HG03135 (cell line): ENCODE results near the gene CLCF1.

Experiments
- ATAC-seq: cut with Tn5 transposase; IDR thresholded peaks from one replicate; pipeline ENCODE4 v1.9.1; 2021; ENCODE audit warnings: mild to moderate bottlenecking, moderate library complexity; ENCODE audit not compliant: unreplicated experiment

The CLCF1 gene

GRCh38 chr11:67396587-67397389 lies 23.4 kb upstream of the CLCF1 start:
- ATAC-seq: no peak

GRCh38 chr11:67396259-67396581 lies 22.8 kb upstream of the CLCF1 start:
- no peak for ATAC-seq

- no peak for ATAC-seq
Observed at GRCh38 chr11:67395555-67396258, 22.3 kb upstream of the CLCF1 start.

- ATAC-seq: no peak
Observed at GRCh38 chr11:67393990-67394389, 20.6 kb upstream of the CLCF1 start.

GRCh38 chr11:67393437-67393836 lies 20.0 kb upstream of the CLCF1 start:
- no peak for ATAC-seq

- peak; percentile 16 for ATAC-seq
Observed at GRCh38 chr11:67392183-67392715, 18.9 kb upstream of the CLCF1 start.

GRCh38 chr11:67391304-67392182 lies 18.1 kb upstream of the CLCF1 start, which contains the start of gene RAD9A:
Gene RAD9A, plus strand, starts transcription at chr11:67391986. Its CDS starts 59 bp downstream, at chr11:67392045.
- ATAC-seq: peak; percentile 44

- ATAC-seq: no peak
Observed at GRCh38 chr11:67390947-67391303, 17.5 kb upstream of the CLCF1 start.

GRCh38 chr11:67389477-67389876 lies 16.1 kb upstream of the CLCF1 start:
- ATAC-seq: no peak

- ATAC-seq: no peak
Observed at GRCh38 chr11:67387518-67387917, 14.1 kb upstream of the CLCF1 start.

- ATAC-seq: no peak
Observed at GRCh38 chr11:67387069-67387468, 13.7 kb upstream of the CLCF1 start.

- no peak for ATAC-seq
Observed at GRCh38 chr11:67384851-67385366, 11.5 kb upstream of the CLCF1 start.

- no peak for ATAC-seq
Observed at GRCh38 chr11:67382276-67383136, 9.1 kb upstream of the CLCF1 start.

- no peak for ATAC-seq
Observed at GRCh38 chr11:67381244-67381972, 8.0 kb upstream of the CLCF1 start.

GRCh38 chr11:67379061-67380058 lies 6.0 kb upstream of the CLCF1 start:
- no peak for ATAC-seq

GRCh38 chr11:67378544-67378943 lies 5.1 kb upstream of the CLCF1 start:
- no peak for ATAC-seq

GRCh38 chr11:67376873-67377808 lies 3.7 kb upstream of the CLCF1 start:
- ATAC-seq: no peak
